Keratinocyte (primary cell): ENCODE results near the gene FLRT1. TPM values are rescaled to one million over a fixed set of nuclear protein-coding genes. Genes with fewer than 3 reads are reported as not detected.
A peak's percentile ranks its signal among the peaks of the same experiment; 100 is the strongest.

Experiments
- DNase-seq: peaks from one replicate; pipeline ENCODE4 v3.0.0-alpha.2; 2011; ENCODE audit warnings: low read depth, missing footprints, low spot score
- FAIRE-seq: peaks from 2 replicates; lab custom pipeline; 2011; peaks lifted over from hg19 to GRCh38; lab: Jason Lieb, UNC
- H2AFZ ChIP-seq: 2 replicates; pipeline ENCODE4 v1.6.0; 2012; ENCODE audit warnings: low read length, control low read depth, inconsistent platforms; ENCODE audit not compliant: control insufficient read depth
- H3K27ac ChIP-seq: 2 replicates; pipeline ENCODE4 v1.5.1; 2011; ENCODE audit warnings: low read length; ENCODE audit not compliant: control insufficient read depth, insufficient read depth
- H3K27me3 ChIP-seq: 3 replicates; pipeline ENCODE4 v1.6.0; 2011; ENCODE audit warnings: low read length; ENCODE audit not compliant: control insufficient read depth, insufficient read depth; ENCODE audit errors: extremely low read depth
- H3K36me3 ChIP-seq, 2 experiments: 2 replicates in 1 of 2; 3 replicates in 1 of 2; pipeline ENCODE4 v1.5.1; 2011; ENCODE audit warnings: low read length in 2 of 2, mild to moderate bottlenecking in 1 of 2; ENCODE audit not compliant: control insufficient read depth in 2 of 2, insufficient read depth in 2 of 2; ENCODE audit errors: extremely low read depth in 1 of 2
- H3K4me1 ChIP-seq: 3 replicates; pipeline ENCODE4 v1.5.1; 2011; ENCODE audit warnings: low read length; ENCODE audit not compliant: control insufficient read depth, insufficient read depth; ENCODE audit errors: extremely low read depth
- H3K4me2 ChIP-seq: 3 replicates; pipeline ENCODE4 v1.6.0; 2011; ENCODE audit warnings: low read depth, low read length; ENCODE audit not compliant: control insufficient read depth, insufficient read depth; ENCODE audit errors: extremely low read depth
- H3K4me3 ChIP-seq, 3 experiments: fragments of 200-600 bp in 1 of 3; sonication (generic) in 1 of 3; 2 replicates in 2 of 3; 3 replicates in 1 of 3; pipeline ENCODE4 v1.5.1; 2011 to 2016; ENCODE audit warnings: low read length in 3 of 3, mild to moderate bottlenecking in 3 of 3, control low read depth in 2 of 3, inconsistent platforms in 1 of 3, low read depth in 1 of 3, mixed read lengths in 1 of 3, mixed run types in 1 of 3, moderate library complexity in 1 of 3; ENCODE audit not compliant: control insufficient read depth in 2 of 3, insufficient read depth in 2 of 3; ENCODE audit errors: extremely low read depth in 1 of 3
- H3K79me2 ChIP-seq: 2 replicates; pipeline ENCODE4 v1.6.0; 2012; ENCODE audit warnings: low read length; ENCODE audit not compliant: control insufficient read depth, insufficient read depth
- H3K9ac ChIP-seq: 3 replicates; pipeline ENCODE4 v1.6.0; 2011; ENCODE audit warnings: low read length; ENCODE audit not compliant: control insufficient read depth, insufficient read depth; ENCODE audit errors: extremely low read depth
- H3K9me1 ChIP-seq: 3 replicates; pipeline ENCODE4 v1.6.0; 2011; ENCODE audit warnings: low read length; ENCODE audit not compliant: control insufficient read depth, insufficient read depth; ENCODE audit errors: extremely low read depth
- H3K9me3 ChIP-seq: 2 replicates; pipeline ENCODE4 v1.5.1; 2012; ENCODE audit warnings: low read depth, low read length; ENCODE audit not compliant: control insufficient read depth
- H4K20me1 ChIP-seq: 3 replicates; pipeline ENCODE4 v1.6.0; 2011; ENCODE audit warnings: low read length; ENCODE audit not compliant: control insufficient read depth, insufficient read depth; ENCODE audit errors: extremely low read depth
- CTCF ChIP-seq, 3 experiments: IDR thresholded peaks in 1 of 3; conservative IDR thresholded peaks in 1 of 3; optimal IDR thresholded peaks in 1 of 3; 2 replicates in 2 of 3; 3 replicates in 1 of 3; pipeline versions ENCODE3 to v1.5.1; 2011; ENCODE audit warnings: low read length in 3 of 3, mild to moderate bottlenecking in 3 of 3, moderate library complexity in 2 of 3, control low read depth in 1 of 3, inconsistent platforms in 1 of 3; ENCODE audit not compliant: insufficient read depth in 2 of 3; ENCODE audit errors: extremely low read depth in 1 of 3
- EZH2 ChIP-seq: IDR thresholded peaks from one replicate; pipeline ENCODE4 v1.6.1; 2012; ENCODE audit warnings: inconsistent platforms, mild to moderate bottlenecking, low read length, moderate library complexity
- dilution Hi-C: fragments of 300-500 bp; cut with MboI; formaldehyde crosslinking; loops from one replicate; pipeline ENCODE4 v1.7.0; 2020; ENCODE audit warnings: low sequenced_read_pairs; ENCODE audit not compliant: extremely low pct_ligation_motif_present
- polyA plus RNA-seq, 5 experiments: library from polyadenylated mRNA; depleted of rRNA in 3 of 5; stranded (reverse) in 3 of 5; stranded (forward) in 1 of 5; unstranded in 1 of 5; fragments of >200 nt; gene quantifications; 1 replicate in 1 of 5; 2 replicates in 3 of 5; 3 replicates in 1 of 5; pipeline versions ENCODE4 v1.2.1 to v1.2.3, GENCODE V29; 2011 to 2012; ENCODE audit warnings: missing spikeins in 2 of 5, low read depth in 1 of 5, low replicate concordance in 1 of 5

The FLRT1 gene
- polyA plus RNA-seq, 1 donor (not counting 4 experiments of a cell fraction or from before 2014, with no cell fraction given) = not detected

GRCh38 chr11:63999349-64000025 lies 36.2 kb upstream of the FLRT1 start:
- Histone ChIP-seq H3K4me2 (peak overlapping the region; percentile 51), H3K27ac (no peak overlapping the region), H3K27me3 (no peaks in the 10 kb centered on the region), H4K20me1 (peaks cover 6% of the 10 kb centered on the region), H2AFZ (no peak overlapping the region), H3K9me3 (no peaks in the 10 kb centered on the region), H3K4me1 (peaks cover 10% of the 10 kb centered on the region), H3K79me2 (no peaks in the 10 kb centered on the region), H3K4me3 (no peak overlapping the region), H3K36me3 (peaks cover 12 to 21% of the 10 kb centered on the region in 2 experiments), H3K9ac (no peak overlapping the region), H3K9me1 (peaks cover 2% of the 10 kb centered on the region)
- DNase-seq = peak; percentile 71
- no peak for TF ChIP-seq EZH2
- TF ChIP-seq CTCF (optimal IDR thresholded peaks at IDR 0.05 in 1 of 3, IDR thresholded peaks at IDR 0.05 in 1 of 3, conservative IDR thresholded peaks at IDR 0.05 in 1 of 3; ENCODE audit: extremely low read depth in 1 of 3, insufficient read depth in 2 of 3, low read length in 3 of 3) = peak in 1 of 3 experiments; percentile 5
- dilution Hi-C loops = loop anchor here (10.0 kb wide), 1 partner anchor 135 kb away; no protein-coding TSS in a partner anchor
- FAIRE-seq = peak; percentile 34

GRCh38 chr11:64000026-64000739 lies 35.5 kb upstream of the FLRT1 start:
- FAIRE-seq = no peak
- no peak overlapping the region for H2AFZ ChIP-seq

More at GRCh38 chr11:64000026-64000739, 35.5 kb upstream of the FLRT1 start:
- Histone ChIP-seq H3K9me1 (peaks cover 2% of the 10 kb centered on the region), H3K4me1 (peaks cover 10% of the 10 kb centered on the region), H3K4me3 (peak overlapping the region in 1 of 3 experiments; percentile 12), H3K36me3 (peaks cover 9 to 18% of the 10 kb centered on the region in 2 experiments), H3K9me3 (no peaks in the 10 kb centered on the region), H3K27me3 (no peaks in the 10 kb centered on the region), H3K9ac (peak overlapping the region; percentile 33), H4K20me1 (peaks cover 6% of the 10 kb centered on the region), H3K27ac (no peak overlapping the region), H3K4me2 (peak overlapping the region; percentile 58), H3K79me2 (no peaks in the 10 kb centered on the region)
- DNase-seq = no peak
- dilution Hi-C loops = loop anchor here (10.0 kb wide), 1 partner anchor 135 kb away; no protein-coding TSS in a partner anchor
- no peak for TF ChIP-seq EZH2
- peak; percentile 12 to 85 (median 67) for TF ChIP-seq CTCF (optimal IDR thresholded peaks at IDR 0.05 in 1 of 3, IDR thresholded peaks at IDR 0.05 in 1 of 3, conservative IDR thresholded peaks at IDR 0.05 in 1 of 3; ENCODE audit: extremely low read depth in 1 of 3, insufficient read depth in 2 of 3, low read length in 3 of 3)
